ENCODE measurements around the gene ERRFI1.

GRCh38 chr1:7962636-7963377 lies 63.3 kb downstream of the ERRFI1 start:
- TF ChIP-seq, protein P1, sequence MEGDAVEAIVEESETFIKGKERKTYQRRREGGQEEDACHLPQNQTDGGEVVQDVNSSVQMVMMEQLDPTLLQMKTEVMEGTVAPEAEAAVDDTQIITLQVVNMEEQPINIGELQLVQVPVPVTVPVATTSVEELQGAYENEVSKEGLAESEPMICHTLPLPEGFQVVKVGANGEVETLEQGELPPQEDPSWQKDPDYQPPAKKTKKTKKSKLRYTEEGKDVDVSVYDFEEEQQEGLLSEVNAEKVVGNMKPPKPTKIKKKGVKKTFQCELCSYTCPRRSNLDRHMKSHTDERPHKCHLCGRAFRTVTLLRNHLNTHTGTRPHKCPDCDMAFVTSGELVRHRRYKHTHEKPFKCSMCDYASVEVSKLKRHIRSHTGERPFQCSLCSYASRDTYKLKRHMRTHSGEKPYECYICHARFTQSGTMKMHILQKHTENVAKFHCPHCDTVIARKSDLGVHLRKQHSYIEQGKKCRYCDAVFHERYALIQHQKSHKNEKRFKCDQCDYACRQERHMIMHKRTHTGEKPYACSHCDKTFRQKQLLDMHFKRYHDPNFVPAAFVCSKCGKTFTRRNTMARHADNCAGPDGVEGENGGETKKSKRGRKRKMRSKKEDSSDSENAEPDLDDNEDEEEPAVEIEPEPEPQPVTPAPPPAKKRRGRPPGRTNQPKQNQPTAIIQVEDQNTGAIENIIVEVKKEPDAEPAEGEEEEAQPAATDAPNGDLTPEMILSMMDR (IDR thresholded peaks at IDR 0.05; ENCODE audit: borderline replicate concordance, extremely low read depth, low read length, poor library complexity, severe bottlenecking): no peak
- no peak for TF ChIP-seq EZH2 (IDR thresholded peaks at IDR 0.05; ENCODE audit: borderline replicate concordance, low read depth, low read length, severe bottlenecking)

Measured in DND-41 (cell line).